ENCODE data around the gene OR4D1.

The OR4D1 gene

DNA sequence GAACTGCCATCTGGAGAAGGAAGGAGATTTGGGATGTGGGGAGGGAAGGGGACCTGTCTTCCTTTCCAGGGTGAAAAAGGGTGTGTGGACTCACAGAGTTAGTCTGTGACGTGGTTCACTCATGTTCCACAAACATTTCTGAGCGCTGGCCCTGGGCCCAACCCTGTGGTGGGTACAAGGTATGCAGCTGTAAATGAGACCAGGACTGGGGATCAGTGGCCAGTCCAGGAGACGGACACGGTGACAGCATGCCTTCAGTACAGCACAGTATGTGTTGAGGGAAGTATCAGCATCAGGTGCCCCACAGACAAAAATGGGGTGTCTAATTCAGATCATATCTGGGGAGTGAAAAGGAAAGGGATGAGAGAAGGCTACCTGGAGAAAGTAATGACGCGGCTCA lies 38.9 kb downstream of the OR4D1 start:
- H3K27me3 ChIP-seq (ENCODE audit: insufficient read depth, insufficient read length), result peaks cover 11% of the 10 kb centered on the region
- no peak for TF ChIP-seq ZNF274 (IDR thresholded peaks at IDR 0.05; ENCODE audit: low read depth, low read length)
- no peak overlapping the region for H3K4me3 ChIP-seq (ENCODE audit: insufficient read length, low read depth)
- no peaks in the 10 kb centered on the region for H3K36me3 ChIP-seq (ENCODE audit: insufficient read depth, insufficient read length, low read length)
- H3K4me1 ChIP-seq (ENCODE audit: insufficient read depth, insufficient read length), result peaks cover 14% of the 10 kb centered on the region
- no peak for DNase-seq (ENCODE audit: low read depth, low spot score)
- no peak overlapping the region for H3K9ac ChIP-seq (ENCODE audit: insufficient read length, low read depth)
- H3K9me3 ChIP-seq (ENCODE audit: insufficient read depth, low read length), result no peaks in the 10 kb centered on the region

DNA sequence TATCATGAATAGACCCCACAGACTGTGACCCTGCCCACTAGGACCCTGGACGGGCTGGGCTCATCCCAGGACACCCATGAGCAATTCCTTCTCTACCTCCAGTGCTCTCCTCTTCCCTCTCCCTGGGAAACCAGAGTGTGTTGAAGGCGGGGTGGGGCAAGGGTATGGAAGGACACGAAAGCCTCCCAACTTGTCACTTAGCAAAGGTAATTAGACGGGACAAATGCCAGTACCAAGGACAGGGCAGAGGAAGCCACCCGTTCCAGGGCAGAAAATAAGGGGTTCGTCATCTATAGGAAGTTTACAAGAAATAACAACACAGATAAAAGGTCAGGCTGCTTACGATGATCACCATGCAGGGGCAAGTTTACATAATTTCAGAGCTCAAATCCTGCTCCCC lies 39.5 kb downstream of the OR4D1 start:
- Histone ChIP-seq H3K27me3 (ENCODE audit: insufficient read depth, insufficient read length) (peaks cover 11% of the 10 kb centered on the region), H3K4me3 (ENCODE audit: insufficient read length, low read depth) (no peak overlapping the region), H3K9ac (ENCODE audit: insufficient read length, low read depth) (no peak overlapping the region), H3K36me3 (ENCODE audit: insufficient read depth, insufficient read length, low read length) (no peaks in the 10 kb centered on the region), H3K4me1 (ENCODE audit: insufficient read depth, insufficient read length) (peaks cover 14% of the 10 kb centered on the region), H3K9me3 (ENCODE audit: insufficient read depth, low read length) (no peaks in the 10 kb centered on the region)
- TF ChIP-seq ZNF274 (IDR thresholded peaks at IDR 0.05; ENCODE audit: low read depth, low read length), result no peak
- no peak for TF ChIP-seq YY1 (IDR thresholded peaks at IDR 0.05; ENCODE audit: insufficient read depth, insufficient read length)
- no peak for TF ChIP-seq SUZ12 (IDR thresholded peaks at IDR 0.05; ENCODE audit: extremely low read depth, insufficient read depth, insufficient read length)
- no peak for DNase-seq (ENCODE audit: low read depth, low spot score)

DNA sequence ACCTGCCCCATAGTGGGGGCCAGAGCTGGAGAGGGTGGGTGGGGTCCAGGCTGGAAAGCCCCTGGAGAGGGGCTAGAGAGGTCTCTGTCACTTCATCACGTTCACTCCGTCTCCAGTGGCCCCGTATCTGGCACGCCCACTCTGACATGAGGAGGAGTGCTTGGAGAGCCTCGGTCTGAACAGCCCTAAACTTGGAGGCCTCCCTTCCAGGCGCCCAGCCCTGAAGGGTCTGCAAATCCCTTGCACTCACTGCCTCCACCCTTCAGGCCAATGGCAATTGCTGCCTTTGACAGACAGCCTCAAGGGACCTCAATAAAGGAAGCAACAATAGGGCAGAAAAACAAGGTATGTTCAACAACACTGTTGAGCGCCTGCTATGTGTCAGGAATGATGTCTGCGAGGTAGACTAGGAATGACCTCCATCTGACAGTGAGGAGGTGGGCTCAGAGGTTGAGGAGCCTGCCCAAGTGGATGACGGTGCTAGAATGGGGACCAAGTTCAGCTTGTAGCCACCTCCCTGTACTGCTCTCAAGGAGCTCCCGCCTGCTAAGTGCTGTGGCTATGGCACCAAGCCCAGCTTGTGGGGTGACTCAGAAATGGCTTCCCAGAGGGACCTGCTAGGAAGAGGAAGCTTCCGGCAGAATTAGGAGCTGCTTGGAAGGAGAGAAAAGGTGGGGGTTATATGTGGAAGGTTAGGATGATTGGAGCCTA lies 41.4 kb downstream of the OR4D1 start:
- Histone ChIP-seq H3K9ac (ENCODE audit: insufficient read length, low read depth) (no peak overlapping the region), H3K4me1 (ENCODE audit: insufficient read depth, insufficient read length) (peaks cover 9% of the 10 kb centered on the region), H3K36me3 (ENCODE audit: insufficient read depth, insufficient read length, low read length) (no peaks in the 10 kb centered on the region), H3K27me3 (ENCODE audit: insufficient read depth, insufficient read length) (peaks cover 11% of the 10 kb centered on the region), H3K9me3 (ENCODE audit: insufficient read depth, low read length) (no peaks in the 10 kb centered on the region), H3K4me3 (ENCODE audit: insufficient read length, low read depth) (no peak overlapping the region)
- DNase-seq (ENCODE audit: low read depth, low spot score), result no peak
- no peak for TF ChIP-seq SUZ12 (IDR thresholded peaks at IDR 0.05; ENCODE audit: extremely low read depth, insufficient read depth, insufficient read length)
- no peak for TF ChIP-seq ZNF274 (IDR thresholded peaks at IDR 0.05; ENCODE audit: low read depth, low read length)
- no peak for TF ChIP-seq YY1 (IDR thresholded peaks at IDR 0.05; ENCODE audit: insufficient read depth, insufficient read length)

- peaks cover 3% of the 10 kb centered on the region for H3K4me1 ChIP-seq (ENCODE audit: insufficient read depth, insufficient read length)
- peaks cover 4% of the 10 kb centered on the region for H3K27me3 ChIP-seq (ENCODE audit: insufficient read depth, insufficient read length)
- no peak overlapping the region for H3K9ac ChIP-seq (ENCODE audit: insufficient read length, low read depth)
- no peaks in the 10 kb centered on the region for H3K9me3 ChIP-seq (ENCODE audit: insufficient read depth, low read length)
- H3K4me3 ChIP-seq (ENCODE audit: insufficient read length, low read depth), result no peak overlapping the region
- TF ChIP-seq YY1 (IDR thresholded peaks at IDR 0.05; ENCODE audit: insufficient read depth, insufficient read length), result no peak
- no peak for TF ChIP-seq SUZ12 (IDR thresholded peaks at IDR 0.05; ENCODE audit: extremely low read depth, insufficient read depth, insufficient read length)
- H3K36me3 ChIP-seq (ENCODE audit: insufficient read depth, insufficient read length, low read length), result no peaks in the 10 kb centered on the region
- no peak for DNase-seq (ENCODE audit: low read depth, low spot score)
Measured at GRCh38 chr17:58191241-58191896, 43.2 kb downstream of the OR4D1 start.

GRCh38 chr17:58192612-58193011 lies 44.4 kb downstream of the OR4D1 start, which contains the start of gene EPX:
Gene EPX, plus strand, starts transcription at chr17:58192726. Its CDS starts 121 bp downstream, at chr17:58192847.
- TF ChIP-seq ZNF274 (IDR thresholded peaks at IDR 0.05; ENCODE audit: low read depth, low read length), result no peak
- no peak for TF ChIP-seq YY1 (IDR thresholded peaks at IDR 0.05; ENCODE audit: insufficient read depth, insufficient read length)
- TF ChIP-seq SUZ12 (IDR thresholded peaks at IDR 0.05; ENCODE audit: extremely low read depth, insufficient read depth, insufficient read length), result no peak

DNA sequence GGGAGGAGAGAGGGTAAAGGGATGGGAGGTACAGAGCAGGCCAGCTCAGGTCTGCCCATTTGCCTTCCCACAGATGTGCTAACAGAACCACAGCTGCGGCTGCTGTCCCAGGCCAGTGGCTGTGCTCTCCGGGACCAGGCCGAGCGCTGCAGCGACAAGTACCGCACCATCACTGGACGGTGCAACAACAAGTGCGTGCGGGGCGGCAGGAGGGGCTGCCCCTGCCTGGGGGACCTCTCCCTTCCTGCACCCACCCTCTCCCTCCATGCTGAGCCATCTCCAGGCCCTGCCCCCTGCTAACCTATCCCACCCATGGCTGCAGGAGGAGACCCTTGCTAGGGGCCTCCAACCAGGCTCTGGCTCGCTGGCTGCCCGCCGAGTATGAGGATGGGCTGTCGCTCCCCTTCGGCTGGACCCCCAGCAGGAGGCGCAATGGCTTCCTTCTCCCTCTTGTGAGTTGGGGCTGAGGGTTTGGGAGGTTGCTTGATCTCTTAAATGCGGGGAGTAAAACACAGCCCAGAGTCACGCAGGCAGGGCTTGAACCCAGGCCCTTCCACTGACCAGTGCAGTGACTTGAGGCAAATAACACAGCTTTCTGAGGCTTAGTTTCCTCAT lies 45.6 kb downstream of the OR4D1 start:
- no peak for DNase-seq (ENCODE audit: low read depth, low spot score)
- H3K4me1 ChIP-seq (ENCODE audit: insufficient read depth, insufficient read length), result peaks cover 3% of the 10 kb centered on the region
- no peaks in the 10 kb centered on the region for H3K36me3 ChIP-seq (ENCODE audit: insufficient read depth, insufficient read length, low read length)
- H3K9ac ChIP-seq (ENCODE audit: insufficient read length, low read depth), result no peak overlapping the region
- no peaks in the 10 kb centered on the region for H3K9me3 ChIP-seq (ENCODE audit: insufficient read depth, low read length)
- H3K4me3 ChIP-seq (ENCODE audit: insufficient read length, low read depth), result no peak overlapping the region
- peaks cover 2% of the 10 kb centered on the region for H3K27me3 ChIP-seq (ENCODE audit: insufficient read depth, insufficient read length)
- TF ChIP-seq YY1 (IDR thresholded peaks at IDR 0.05; ENCODE audit: insufficient read depth, insufficient read length) (no peak), ZNF274 (IDR thresholded peaks at IDR 0.05; ENCODE audit: low read depth, low read length) (no peak), SUZ12 (IDR thresholded peaks at IDR 0.05; ENCODE audit: extremely low read depth, insufficient read depth, insufficient read length) (no peak)

More at GRCh38 chr17:58192612-58193011, 44.4 kb downstream of the OR4D1 start, which contains the start of gene EPX:
- Histone ChIP-seq H3K9ac (ENCODE audit: insufficient read length, low read depth) (no peak within 1 kb of the TSS), H3K36me3 (ENCODE audit: insufficient read depth, insufficient read length, low read length) (no peaks in the 10 kb centered on the region), H3K27me3 (ENCODE audit: insufficient read depth, insufficient read length) (peaks cover 2% of the 10 kb centered on the region), H3K9me3 (ENCODE audit: insufficient read depth, low read length) (no peaks in the 10 kb centered on the region), H3K4me1 (ENCODE audit: insufficient read depth, insufficient read length) (peaks cover 3% of the 10 kb centered on the region), H3K4me3 (ENCODE audit: insufficient read length, low read depth) (no peak within 1 kb of the TSS)
- no peak for DNase-seq (ENCODE audit: low read depth, low spot score)

DNA sequence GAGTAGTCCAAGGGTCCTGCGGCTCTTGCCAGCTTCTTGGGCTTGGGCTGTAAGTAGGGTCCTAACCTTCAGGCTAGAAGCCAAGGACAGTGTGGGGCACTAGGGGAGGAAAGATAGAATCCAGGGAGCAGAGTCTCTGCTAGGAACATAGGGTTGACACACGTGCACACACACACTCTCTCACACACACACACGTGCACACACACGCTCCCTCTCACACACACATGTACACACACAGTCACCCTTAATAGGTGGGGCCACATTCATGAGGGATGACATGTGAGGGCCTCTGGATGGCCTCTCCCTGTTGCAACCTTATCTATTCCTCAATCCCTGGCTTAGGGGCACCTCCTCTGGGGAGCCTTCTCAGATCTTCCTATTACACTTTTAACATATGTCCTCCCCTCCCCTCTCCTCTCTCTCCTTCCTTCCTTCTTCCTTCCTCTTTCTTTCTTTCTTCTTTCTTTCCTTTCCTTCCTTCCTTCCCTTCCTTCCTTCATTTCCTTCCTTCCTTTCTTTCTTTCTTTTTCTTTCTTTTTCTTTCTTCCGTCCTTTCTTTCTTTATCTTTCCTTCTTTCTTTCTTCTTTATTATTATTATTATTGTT lies 47.4 kb downstream of the OR4D1 start:
- no peak for DNase-seq (ENCODE audit: low read depth, low spot score)
- no peak for TF ChIP-seq SUZ12 (IDR thresholded peaks at IDR 0.05; ENCODE audit: extremely low read depth, insufficient read depth, insufficient read length)
- no peak for TF ChIP-seq ZNF274 (IDR thresholded peaks at IDR 0.05; ENCODE audit: low read depth, low read length)
- no peak for TF ChIP-seq YY1 (IDR thresholded peaks at IDR 0.05; ENCODE audit: insufficient read depth, insufficient read length)
- H3K9me3 ChIP-seq (ENCODE audit: insufficient read depth, low read length), result no peaks in the 10 kb centered on the region
- peaks cover 3% of the 10 kb centered on the region for H3K4me1 ChIP-seq (ENCODE audit: insufficient read depth, insufficient read length)
- no peak overlapping the region for H3K9ac ChIP-seq (ENCODE audit: insufficient read length, low read depth)
- no peaks in the 10 kb centered on the region for H3K36me3 ChIP-seq (ENCODE audit: insufficient read depth, insufficient read length, low read length)
- H3K27me3 ChIP-seq (ENCODE audit: insufficient read depth, insufficient read length), result peaks cover 2% of the 10 kb centered on the region
- H3K4me3 ChIP-seq (ENCODE audit: insufficient read length, low read depth), result no peak overlapping the region
